ENCODE data around the gene CDCP1.

- TF ChIP-seq POLR2A (IDR thresholded peaks at IDR 0.05) (no peak), POLR2AphosphoS5 (IDR thresholded peaks at IDR 0.05) (no peak)
Measured at GRCh38 chr3:45093176-45093575, 53.0 kb downstream of the CDCP1 start.

All from spleen (tissue), 3 donors.